Upper lobe of left lung (tissue), 6 donors: ENCODE measurements around the gene TRIML2. TPM values are rescaled to one million over a fixed set of nuclear protein-coding genes. Genes with fewer than 3 reads are reported as not detected.

ENCODE experiments used
- ATAC-seq, 2 donors: fragments of 200-7000 bp; cut with Tn5 transposase; one replicate each; pipeline ENCODE4 v1.9.1; 2022; ENCODE audit warnings: mild to moderate bottlenecking in 2 of 2, moderate library complexity in 2 of 2; ENCODE audit not compliant: low FRiP score in 2 of 2
- DNase-seq, 2 donors: peaks; one replicate each; pipeline ENCODE4 v3.0.0-alpha.2; 2019 to 2020
- H3K27ac ChIP-seq, 4 donors: fragments of 200-600 bp; sonication (generic); one replicate each; pipeline ENCODE4 v1.5.1; 2016 to 2019
- H3K27me3 ChIP-seq, 4 donors: fragments of 200-600 bp; sonication (generic); one replicate each; pipeline ENCODE4 v1.5.1; 2017 to 2019
- H3K36me3 ChIP-seq, 4 donors: fragments of 200-600 bp; sonication (generic); one replicate each; pipeline ENCODE4 v1.5.1; 2016 to 2019
- H3K4me1 ChIP-seq, 4 donors: fragments of 200-600 bp; sonication (generic); one replicate each; pipeline ENCODE4 v1.5.1; 2018 to 2019
- H3K4me3 ChIP-seq, 4 donors: fragments of 200-600 bp; sonication (generic); one replicate each; pipeline ENCODE4 v1.5.1; 2017 to 2019; ENCODE audit warnings: mild to moderate bottlenecking in 2 of 4, moderate library complexity in 1 of 4
- H3K9me3 ChIP-seq, 4 donors: fragments of 200-600 bp; sonication (generic); one replicate each; pipeline ENCODE4 v1.5.1; 2018 to 2019
- EP300 ChIP-seq, 4 donors: sonication (generic); formaldehyde crosslinking; IDR thresholded peaks; one replicate each; pipeline ENCODE4 v1.5.1; 2017; ENCODE audit warnings: antibody characterized with exemption in 4 of 4, control low read depth in 2 of 4
- POLR2A ChIP-seq, 4 donors: fragments of 450-650 bp; IDR thresholded peaks; one replicate each; pipeline ENCODE4 v1.5.1; 2016 to 2017; ENCODE audit warnings: antibody characterized with exemption in 4 of 4, mild to moderate bottlenecking in 2 of 4
- POLR2AphosphoS5 ChIP-seq, 2 donors: sonication (generic); formaldehyde crosslinking; IDR thresholded peaks; one replicate each; pipeline ENCODE4 v1.5.1; 2017; ENCODE audit warnings: antibody characterized with exemption in 2 of 2
- WGBS, 2 donors: methylation state at CpG; one replicate each; pipeline ENCODE4 v1.1.5; 2017 to 2018; 5-methylcytosine and 5-hydroxymethylcytosine counted together
- total RNA-seq, 6 donors: library from RNA; depleted of rRNA in 4 of 6; stranded (reverse); fragments of >200 nt in 4 of 6; gene quantifications; one replicate each; pipeline versions ENCODE4 v1.1.0 to v1.2.1, GENCODE V29; 2016 to 2021
- TF ChIP-seq, protein P1 (sequence below), 6 experiments: fragments of 450-650 bp in 4 of 6; fragments of 200-600 bp in 2 of 6; sonication (generic) in 2 of 6; IDR thresholded peaks; one replicate each; pipeline ENCODE4 v1.5.1; 2016 to 2019; ENCODE audit warnings: antibody characterized with exemption in 6 of 6
- donor health status: DM: no; HTN: no; CAD: no; lungs with moderate emphysema.
- donor health status: DM: no; HTN: yes; CAD: no; lungs with severe emphysema.

The TRIML2 gene
- total RNA-seq, 6 donors from 2014 or later: not detected

DNA sequence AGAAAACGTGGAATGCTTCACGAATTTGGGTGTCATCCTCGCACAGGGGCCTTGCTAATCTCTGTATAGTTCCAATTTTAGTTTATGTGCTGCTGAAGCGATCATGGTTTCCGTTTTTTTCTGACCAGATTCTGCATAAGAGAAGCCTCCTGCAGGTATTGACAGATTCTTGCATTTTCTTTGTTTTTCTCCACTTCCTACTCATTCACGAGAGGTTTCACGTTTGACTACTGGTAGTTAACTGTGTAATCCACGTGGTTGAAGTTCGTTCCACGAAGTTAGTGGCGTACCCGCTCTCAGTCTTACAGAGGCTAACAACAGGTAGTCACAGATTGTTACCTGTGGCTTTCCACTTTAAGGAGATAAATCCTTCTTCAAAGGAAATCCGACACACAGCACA is 12.1 kb upstream of the TRIML2 start:
- no peak overlapping the region for H3K4me3 ChIP-seq
- no peaks in the 10 kb centered on the region for H3K36me3 ChIP-seq
- 64 to 68% methylated on average over 13 of the region's 13 CpGs for WGBS, 2 donors
- H3K4me1 ChIP-seq: no peaks in the 10 kb centered on the region
- ATAC-seq (no peak), DNase-seq (no peak)
- H3K9me3 ChIP-seq: no peaks in the 10 kb centered on the region
- H3K27me3 ChIP-seq: no peaks in the 10 kb centered on the region
- TF ChIP-seq EP300 (IDR thresholded peaks at IDR 0.05) (no peak), POLR2A (IDR thresholded peaks at IDR 0.05) (no peak), POLR2AphosphoS5 (IDR thresholded peaks at IDR 0.05) (no peak)
- TF ChIP-seq, protein P1, sequence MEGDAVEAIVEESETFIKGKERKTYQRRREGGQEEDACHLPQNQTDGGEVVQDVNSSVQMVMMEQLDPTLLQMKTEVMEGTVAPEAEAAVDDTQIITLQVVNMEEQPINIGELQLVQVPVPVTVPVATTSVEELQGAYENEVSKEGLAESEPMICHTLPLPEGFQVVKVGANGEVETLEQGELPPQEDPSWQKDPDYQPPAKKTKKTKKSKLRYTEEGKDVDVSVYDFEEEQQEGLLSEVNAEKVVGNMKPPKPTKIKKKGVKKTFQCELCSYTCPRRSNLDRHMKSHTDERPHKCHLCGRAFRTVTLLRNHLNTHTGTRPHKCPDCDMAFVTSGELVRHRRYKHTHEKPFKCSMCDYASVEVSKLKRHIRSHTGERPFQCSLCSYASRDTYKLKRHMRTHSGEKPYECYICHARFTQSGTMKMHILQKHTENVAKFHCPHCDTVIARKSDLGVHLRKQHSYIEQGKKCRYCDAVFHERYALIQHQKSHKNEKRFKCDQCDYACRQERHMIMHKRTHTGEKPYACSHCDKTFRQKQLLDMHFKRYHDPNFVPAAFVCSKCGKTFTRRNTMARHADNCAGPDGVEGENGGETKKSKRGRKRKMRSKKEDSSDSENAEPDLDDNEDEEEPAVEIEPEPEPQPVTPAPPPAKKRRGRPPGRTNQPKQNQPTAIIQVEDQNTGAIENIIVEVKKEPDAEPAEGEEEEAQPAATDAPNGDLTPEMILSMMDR (IDR thresholded peaks at IDR 0.05): no peak
- no peak overlapping the region for H3K27ac ChIP-seq

- Histone ChIP-seq H3K27ac (no peak overlapping the region), H3K9me3 (no peaks in the 10 kb centered on the region), H3K4me3 (no peak overlapping the region), H3K36me3 (no peaks in the 10 kb centered on the region), H3K4me1 (no peaks in the 10 kb centered on the region), H3K27me3 (no peaks in the 10 kb centered on the region)
- DNase-seq (no peak), ATAC-seq (no peak)
- TF ChIP-seq POLR2A (IDR thresholded peaks at IDR 0.05): no peak
- TF ChIP-seq POLR2AphosphoS5 (IDR thresholded peaks at IDR 0.05): no peak
- TF ChIP-seq, protein P1 (IDR thresholded peaks at IDR 0.05): no peak
- no peak for TF ChIP-seq EP300 (IDR thresholded peaks at IDR 0.05)
- 88 to 89% methylated on average over 16 of the region's 16 CpGs for WGBS, 2 donors
Measured at GRCh38 chr4:188117631-188118324, 8.4 kb upstream of the TRIML2 start.

GRCh38 chr4:188113156-188113555 is 3.8 kb upstream of the TRIML2 start:
- no peak for TF ChIP-seq POLR2AphosphoS5 (IDR thresholded peaks at IDR 0.05)
- TF ChIP-seq POLR2A (IDR thresholded peaks at IDR 0.05): no peak
- TF ChIP-seq, protein P1 (IDR thresholded peaks at IDR 0.05): no peak
- no peak for TF ChIP-seq EP300 (IDR thresholded peaks at IDR 0.05)
- 81 to 87% methylated on average over 9 of the region's 9 CpGs for WGBS, 2 donors
- Histone ChIP-seq H3K27ac (no peak overlapping the region), H3K9me3 (no peaks in the 10 kb centered on the region), H3K4me1 (no peaks in the 10 kb centered on the region), H3K4me3 (no peak overlapping the region), H3K36me3 (no peaks in the 10 kb centered on the region), H3K27me3 (no peaks in the 10 kb centered on the region)
- ATAC-seq: no peak
- DNase-seq: no peak

- Histone ChIP-seq H3K36me3 (no peaks in the 10 kb centered on the region), H3K4me1 (no peaks in the 10 kb centered on the region), H3K9me3 (no peaks in the 10 kb centered on the region), H3K27ac (no peak overlapping the region), H3K27me3 (no peaks in the 10 kb centered on the region), H3K4me3 (no peak overlapping the region)
- ATAC-seq: peak in 1 of 2 donors; percentile 53
- no peak for TF ChIP-seq EP300 (IDR thresholded peaks at IDR 0.05)
- TF ChIP-seq POLR2A (IDR thresholded peaks at IDR 0.05): no peak
- TF ChIP-seq POLR2AphosphoS5 (IDR thresholded peaks at IDR 0.05): no peak
- TF ChIP-seq, protein P1 (IDR thresholded peaks at IDR 0.05): no peak
- 86 to 93% methylated on average over 6 of the region's 6 CpGs for WGBS, 2 donors
- DNase-seq: no peak
Measured at GRCh38 chr4:188111955-188112354, 2.6 kb upstream of the TRIML2 start.
